Type B pancreatic cell (in vitro differentiated cells): ENCODE results near the gene PAXX. TPM values are rescaled to one million over a fixed set of nuclear protein-coding genes. Genes with fewer than 3 reads are reported as not detected.

Experiments used
- DNase-seq: peaks from one replicate; pipeline ENCODE4 v3.0.0; 2021; ENCODE audit warnings: mixed read lengths; ENCODE audit not compliant: unreplicated experiment; ENCODE audit errors: extremely low spot score
- H3K27ac Mint-ChIP-seq: 2 replicates; pipeline ENCODE4 v1.8.0; 2021; ENCODE audit warnings: mild to moderate bottlenecking, mixed read lengths
- H3K27me3 Mint-ChIP-seq: 2 replicates; pipeline ENCODE4 v1.8.0; 2021; ENCODE audit warnings: mixed read lengths
- H3K36me3 Mint-ChIP-seq: 2 replicates; pipeline ENCODE4 v1.8.0; 2021; ENCODE audit warnings: mixed read lengths
- H3K4me1 Mint-ChIP-seq: one replicate; pipeline ENCODE4 v1.8.0; 2021; ENCODE audit warnings: mixed read lengths; ENCODE audit not compliant: unreplicated experiment
- H3K4me3 Mint-ChIP-seq: 2 replicates; pipeline ENCODE4 v1.8.0; 2021; ENCODE audit warnings: mild to moderate bottlenecking, mixed read lengths
- H3K9me3 Mint-ChIP-seq: 2 replicates; pipeline ENCODE4 v1.8.0; 2021; ENCODE audit warnings: mixed read lengths
- total RNA-seq: library from RNA; stranded (reverse); gene quantifications from 2 replicates; pipeline ENCODE4 v1.2.1, GENCODE V29; 2021; ENCODE audit warnings: low replicate concordance
- TF ChIP-seq, protein P1 (sequence below): fragments of 200-600 bp; sonication (generic); conservative IDR thresholded peaks from 2 replicates; pipeline ENCODE4 v1.5.0; 2021; ENCODE audit warnings: antibody characterized with exemption, mild to moderate bottlenecking

PAXX gene
- total RNA-seq, 1 donor from 2014 or later, result 63.4 TPM

DNA sequence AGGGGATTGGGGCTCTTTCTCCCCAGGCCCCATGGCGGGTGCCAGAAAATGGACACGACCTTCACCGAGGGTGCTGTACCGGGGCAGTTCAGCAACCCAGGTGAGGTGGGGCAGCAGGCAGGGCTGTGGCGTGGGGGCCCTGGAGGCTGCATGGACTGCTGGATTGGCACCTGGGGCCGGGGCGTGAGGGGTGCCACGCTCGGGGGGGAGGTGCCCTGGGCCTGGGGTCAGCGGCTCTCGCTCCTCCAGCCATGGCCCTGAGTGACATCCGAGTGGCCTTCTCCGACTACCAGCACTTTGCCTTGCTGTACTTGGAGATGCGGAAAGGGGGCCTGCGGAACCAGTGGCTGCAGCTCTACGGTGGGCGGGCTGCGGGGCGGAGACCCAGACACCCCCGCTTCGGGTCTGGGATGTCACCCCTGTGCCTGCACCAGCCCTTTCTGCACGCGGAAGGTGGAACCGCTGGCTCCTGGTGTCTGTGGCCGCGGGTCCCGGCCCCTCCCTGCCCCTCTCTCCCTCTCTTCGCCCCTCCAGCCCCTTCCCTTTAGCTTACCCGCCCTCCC lies 7.7 kb upstream of the PAXX start:
- Mint-ChIP-seq H3K4me3 (no peak overlapping the region), H3K4me1 (peaks cover 8% of the 10 kb centered on the region), H3K9me3 (no peaks in the 10 kb centered on the region), H3K36me3 (no peaks in the 10 kb centered on the region), H3K27me3 (peaks cover 11% of the 10 kb centered on the region), H3K27ac (no peak overlapping the region)
- TF ChIP-seq, protein P1, sequence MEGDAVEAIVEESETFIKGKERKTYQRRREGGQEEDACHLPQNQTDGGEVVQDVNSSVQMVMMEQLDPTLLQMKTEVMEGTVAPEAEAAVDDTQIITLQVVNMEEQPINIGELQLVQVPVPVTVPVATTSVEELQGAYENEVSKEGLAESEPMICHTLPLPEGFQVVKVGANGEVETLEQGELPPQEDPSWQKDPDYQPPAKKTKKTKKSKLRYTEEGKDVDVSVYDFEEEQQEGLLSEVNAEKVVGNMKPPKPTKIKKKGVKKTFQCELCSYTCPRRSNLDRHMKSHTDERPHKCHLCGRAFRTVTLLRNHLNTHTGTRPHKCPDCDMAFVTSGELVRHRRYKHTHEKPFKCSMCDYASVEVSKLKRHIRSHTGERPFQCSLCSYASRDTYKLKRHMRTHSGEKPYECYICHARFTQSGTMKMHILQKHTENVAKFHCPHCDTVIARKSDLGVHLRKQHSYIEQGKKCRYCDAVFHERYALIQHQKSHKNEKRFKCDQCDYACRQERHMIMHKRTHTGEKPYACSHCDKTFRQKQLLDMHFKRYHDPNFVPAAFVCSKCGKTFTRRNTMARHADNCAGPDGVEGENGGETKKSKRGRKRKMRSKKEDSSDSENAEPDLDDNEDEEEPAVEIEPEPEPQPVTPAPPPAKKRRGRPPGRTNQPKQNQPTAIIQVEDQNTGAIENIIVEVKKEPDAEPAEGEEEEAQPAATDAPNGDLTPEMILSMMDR, result no peak
- DNase-seq, result no peak

DNA sequence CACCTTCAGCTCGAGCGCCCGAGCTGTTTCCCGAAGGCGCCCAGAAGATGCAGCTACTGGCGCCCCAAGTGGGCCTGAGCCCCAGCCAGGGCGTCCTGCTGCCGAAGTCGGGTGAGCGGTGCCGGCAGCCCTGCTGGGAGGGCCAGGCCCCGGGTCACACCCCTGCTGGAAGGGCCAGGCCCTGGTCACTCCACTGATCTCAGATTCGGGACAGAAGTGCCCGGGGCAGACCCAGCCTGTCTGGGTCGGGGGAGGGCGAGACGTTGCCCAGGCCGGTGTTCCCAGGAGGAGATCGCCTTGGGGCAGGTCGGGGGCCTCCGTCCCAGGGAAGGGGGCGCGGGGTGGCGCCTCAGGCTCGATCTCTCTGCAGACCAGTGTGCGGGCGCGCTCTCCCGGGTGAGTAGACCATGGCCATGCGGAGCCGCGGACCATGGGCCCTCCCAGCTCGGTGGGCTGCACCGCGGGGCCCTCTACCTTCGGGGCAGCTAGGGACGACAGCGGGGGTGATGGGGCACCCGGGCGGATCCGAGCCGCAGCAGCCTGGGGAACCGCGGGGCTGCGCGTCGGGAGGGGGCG lies 7.1 kb upstream of the PAXX start:
- TF ChIP-seq, protein P1, result no peak
- no peaks in the 10 kb centered on the region for H3K36me3 Mint-ChIP-seq
- H3K4me3 Mint-ChIP-seq, result no peak overlapping the region
- peaks cover 11% of the 10 kb centered on the region for H3K27me3 Mint-ChIP-seq
- H3K9me3 Mint-ChIP-seq, result no peaks in the 10 kb centered on the region
- DNase-seq, result no peak
- H3K4me1 Mint-ChIP-seq, result peaks cover 12% of the 10 kb centered on the region
- H3K27ac Mint-ChIP-seq, result no peak overlapping the region

DNA sequence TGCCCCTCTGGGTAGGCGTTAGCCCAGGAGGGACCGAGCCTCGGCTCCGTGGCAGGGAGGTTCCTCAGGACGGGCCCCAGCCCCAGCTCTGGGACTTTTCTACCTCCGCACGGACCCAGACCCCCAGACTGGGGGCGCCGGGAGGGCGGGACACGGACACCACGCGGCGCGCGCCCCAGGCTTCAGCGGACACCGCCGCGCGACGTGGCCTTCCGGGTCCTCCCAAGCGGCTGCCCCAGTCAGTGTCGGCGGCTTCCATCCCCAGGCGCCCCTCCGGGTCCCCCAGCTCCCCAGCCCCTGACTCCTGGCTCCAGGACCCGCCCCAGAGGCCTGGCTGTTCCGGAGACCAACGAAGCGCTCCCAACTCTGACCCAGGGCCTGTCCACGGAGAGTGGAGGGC lies 6.4 kb upstream of the PAXX start:
- no peaks in the 10 kb centered on the region for H3K36me3 Mint-ChIP-seq
- H3K9me3 Mint-ChIP-seq, result no peaks in the 10 kb centered on the region
- no peak for DNase-seq
- peaks cover 8% of the 10 kb centered on the region for H3K4me1 Mint-ChIP-seq
- H3K4me3 Mint-ChIP-seq, result no peak overlapping the region
- H3K27me3 Mint-ChIP-seq, result peaks cover 11% of the 10 kb centered on the region
- TF ChIP-seq, protein P1, result no peak
- H3K27ac Mint-ChIP-seq, result no peak overlapping the region

DNA sequence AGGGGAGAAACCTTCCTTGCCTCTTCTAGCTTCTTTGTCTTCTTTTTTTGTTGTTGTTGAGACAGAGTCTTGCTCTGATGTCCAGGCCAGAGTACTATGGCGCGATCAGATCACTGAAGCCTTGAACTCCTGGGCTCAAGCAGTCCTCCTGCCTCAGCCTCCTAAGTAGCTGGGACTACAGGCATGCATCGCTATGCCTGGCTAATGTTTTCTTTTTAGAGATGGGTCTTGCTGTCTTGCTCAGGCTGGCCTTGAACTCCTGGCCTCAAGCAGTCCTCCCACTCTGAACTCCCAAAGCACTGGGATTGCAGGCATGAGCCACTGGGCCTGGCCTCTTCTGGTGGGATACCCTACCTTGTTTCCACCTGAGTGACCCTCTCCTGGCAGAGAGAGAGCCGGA lies 3.4 kb upstream of the PAXX start:
- peaks cover 7% of the 10 kb centered on the region for H3K4me1 Mint-ChIP-seq
- DNase-seq, result no peak
- TF ChIP-seq, protein P1, result no peak
- peaks cover 9% of the 10 kb centered on the region for H3K27me3 Mint-ChIP-seq
- H3K9me3 Mint-ChIP-seq, result no peaks in the 10 kb centered on the region
- peak overlapping the region; percentile 17 for H3K27ac Mint-ChIP-seq
- H3K36me3 Mint-ChIP-seq, result no peaks in the 10 kb centered on the region
- no peak overlapping the region for H3K4me3 Mint-ChIP-seq

DNA sequence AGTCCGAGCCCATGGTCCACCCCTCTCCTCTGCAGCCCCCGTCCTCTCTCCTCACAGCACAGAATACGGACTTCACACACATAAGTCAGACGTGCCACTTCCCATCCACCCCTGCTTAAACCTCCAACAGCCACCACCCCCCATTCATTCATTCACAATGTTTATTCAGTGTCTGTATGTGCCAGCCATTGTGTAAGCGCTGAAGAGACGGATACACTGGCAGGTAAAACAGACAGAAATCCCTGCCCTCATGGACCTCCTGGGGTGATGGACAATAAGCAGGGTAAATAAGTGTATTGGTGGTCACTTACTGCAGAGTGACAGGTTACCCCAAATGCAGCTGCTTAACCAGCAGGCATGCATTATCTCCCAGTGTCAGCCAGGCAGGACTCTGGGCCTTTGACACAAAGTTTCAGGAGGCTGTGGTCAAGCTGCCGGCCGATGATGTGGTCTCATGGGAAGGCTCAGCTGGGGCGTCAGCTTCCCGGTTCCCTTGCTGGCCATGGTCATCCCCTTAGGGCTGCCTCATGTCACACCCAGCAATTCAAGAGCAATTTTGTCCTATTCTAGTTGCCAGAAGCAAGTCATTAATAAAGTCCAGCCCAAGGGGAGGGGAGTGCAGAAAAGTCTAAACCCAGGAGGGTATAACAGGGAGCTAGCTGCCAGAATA lies 1.8 kb upstream of the PAXX start:
- no peaks in the 10 kb centered on the region for H3K9me3 Mint-ChIP-seq
- H3K4me1 Mint-ChIP-seq, result peaks cover 7% of the 10 kb centered on the region

More for the DNA sequence above, 1.8 kb upstream of the PAXX start:
- TF ChIP-seq, protein P1, result no peak
- DNase-seq, result no peak
- Mint-ChIP-seq H3K27ac (peak overlapping the region; percentile 67), H3K27me3 (peaks cover 6% of the 10 kb centered on the region), H3K36me3 (no peaks in the 10 kb centered on the region), H3K4me3 (peak overlapping the region; percentile 82)
